ENCODE results near the gene PTPRN2. TPM values are rescaled to one million over a fixed set of nuclear protein-coding genes. Genes with fewer than 3 reads are reported as not detected.
"Not testable (repeated sequence)": the region's sequence is repeated elsewhere in the genome, so short reads cannot be mapped to it uniquely, and the experiment has no call there.

Gene PTPRN2
- total RNA-seq, 1 experiment from 2014 or later, result 3.8 TPM

DNA sequence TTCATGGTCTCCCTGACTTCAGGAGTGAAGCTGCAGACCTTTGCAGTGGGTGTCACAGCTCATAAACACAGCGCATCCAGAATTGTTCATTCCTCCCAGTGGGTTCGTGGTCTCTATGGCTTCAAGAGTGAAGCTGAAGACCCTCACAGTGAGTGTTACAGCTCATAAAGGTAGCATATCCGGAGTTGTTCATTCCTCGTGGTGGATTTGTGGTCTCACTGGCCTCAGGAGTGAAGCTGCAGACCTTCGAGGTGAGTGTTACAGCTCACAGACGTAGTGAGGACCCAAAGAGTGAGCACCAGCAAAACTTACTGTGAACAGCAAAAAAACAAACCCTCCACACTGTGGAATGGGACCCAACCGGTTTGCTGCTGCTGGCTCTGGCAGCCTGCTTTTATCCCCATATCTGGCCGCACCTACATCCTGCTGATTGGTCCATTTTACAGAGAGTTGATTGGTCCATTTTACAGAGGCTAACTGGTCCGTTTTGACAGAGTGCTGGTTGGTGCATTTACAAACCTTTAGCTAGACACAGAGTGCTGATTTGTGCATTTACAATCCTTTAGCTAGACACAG is 308.8 kb downstream of the PTPRN2 start:
- Histone ChIP-seq H3K36me3 (no peaks in the 10 kb centered on the region), H3K9me3 (replicated peaks) (no peaks in the 10 kb centered on the region), H3K27ac (no peak overlapping the region), H3K4me1 (no peaks in the 10 kb centered on the region), H3K27me3 (peaks cover 15% of the 10 kb centered on the region), H3K4me3 (no peak overlapping the region)
- no peak for DNase-seq

DNA sequence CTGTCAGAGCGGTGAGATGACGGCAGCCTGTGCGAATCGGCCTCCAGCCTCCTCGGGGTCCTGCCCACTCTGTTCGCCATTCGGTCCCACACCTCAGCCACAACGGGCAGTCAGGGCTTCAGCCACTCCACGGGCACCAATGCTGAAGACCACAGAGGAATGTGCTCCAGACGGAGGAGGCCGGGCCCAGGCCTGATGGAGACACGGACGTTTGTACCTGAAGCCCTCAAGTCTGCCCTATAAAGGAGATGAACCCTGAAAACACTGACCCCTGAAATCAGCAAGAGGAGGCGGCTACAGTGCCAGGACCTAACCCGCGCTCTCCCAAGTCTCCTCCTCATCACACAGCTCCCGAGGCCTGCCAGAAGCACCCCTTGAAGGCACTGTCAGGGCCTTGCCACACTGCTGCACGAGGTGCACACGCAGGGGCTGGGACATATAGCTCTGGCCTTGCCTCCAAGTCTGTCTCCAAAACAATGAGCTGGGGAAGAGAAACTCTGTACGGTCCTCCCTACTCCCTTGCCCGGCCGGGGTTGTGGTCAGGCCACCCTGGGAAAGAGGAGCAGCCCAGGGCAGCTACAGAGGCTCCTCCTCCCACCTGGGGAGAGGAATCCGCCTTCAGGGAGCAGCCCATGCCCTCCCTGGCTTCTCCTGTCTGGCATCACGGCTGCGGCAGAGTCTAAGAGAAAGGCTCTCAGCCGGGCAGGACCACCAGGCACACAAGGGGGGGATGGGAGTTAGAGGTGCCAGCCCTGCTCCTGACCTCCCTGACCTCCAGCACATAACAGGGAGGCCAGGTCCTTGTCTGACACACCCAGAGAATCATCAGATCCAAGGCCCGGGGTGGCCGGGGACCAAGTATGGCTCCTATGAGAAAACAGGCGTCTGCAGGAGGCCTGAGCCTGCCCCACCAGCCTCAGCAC is 310.1 kb downstream of the PTPRN2 start:
- no peak overlapping the region for H3K4me3 ChIP-seq
- H3K9me3 ChIP-seq (replicated peaks), result no peaks in the 10 kb centered on the region
- no peak for DNase-seq
- no peaks in the 10 kb centered on the region for H3K36me3 ChIP-seq
- H3K27ac ChIP-seq, result no peak overlapping the region
- peaks cover 12% of the 10 kb centered on the region; the same call in 1 of the 2 replicates for H3K27me3 ChIP-seq
- H3K4me1 ChIP-seq, result no peaks in the 10 kb centered on the region

DNA sequence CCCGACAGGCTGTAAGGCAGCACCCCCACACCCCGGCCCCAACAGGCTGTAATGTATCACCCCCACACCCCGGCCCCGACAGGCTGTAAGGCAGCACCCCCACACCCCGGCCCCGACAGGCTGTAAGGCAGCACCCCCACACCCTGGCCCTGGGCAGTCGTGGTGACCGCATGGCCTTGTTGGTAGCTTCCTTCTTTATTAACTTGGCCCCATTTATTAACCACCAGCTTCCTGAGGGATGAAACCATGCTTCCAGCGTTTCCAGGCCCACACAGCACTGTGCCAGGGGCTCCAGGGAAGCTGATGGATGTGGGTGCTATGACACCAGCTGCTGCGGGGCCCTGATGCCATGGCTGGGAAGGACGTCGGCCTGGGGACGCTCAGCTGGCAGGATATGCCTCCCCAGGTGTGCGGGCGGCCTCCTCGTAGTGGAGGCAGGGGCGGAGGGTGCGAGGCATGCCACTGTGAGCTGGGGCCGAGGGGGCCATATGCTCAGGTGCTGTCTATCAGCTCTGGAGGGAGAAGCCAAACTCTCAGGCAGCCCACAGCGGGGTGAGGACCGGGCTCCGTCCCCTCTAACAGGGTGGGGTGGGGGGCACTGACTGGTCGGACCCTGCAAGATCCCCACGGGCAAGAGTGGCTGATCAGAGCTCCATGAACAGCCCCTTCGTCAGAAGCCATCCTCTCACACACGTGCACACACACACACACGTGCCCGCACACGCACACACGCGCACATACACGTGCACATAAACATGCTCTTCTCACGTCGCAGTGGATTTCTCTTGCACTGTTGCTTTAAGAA is 311.0 kb downstream of the PTPRN2 start:
- H3K9me3 ChIP-seq (replicated peaks), result no peaks in the 10 kb centered on the region

DNA sequence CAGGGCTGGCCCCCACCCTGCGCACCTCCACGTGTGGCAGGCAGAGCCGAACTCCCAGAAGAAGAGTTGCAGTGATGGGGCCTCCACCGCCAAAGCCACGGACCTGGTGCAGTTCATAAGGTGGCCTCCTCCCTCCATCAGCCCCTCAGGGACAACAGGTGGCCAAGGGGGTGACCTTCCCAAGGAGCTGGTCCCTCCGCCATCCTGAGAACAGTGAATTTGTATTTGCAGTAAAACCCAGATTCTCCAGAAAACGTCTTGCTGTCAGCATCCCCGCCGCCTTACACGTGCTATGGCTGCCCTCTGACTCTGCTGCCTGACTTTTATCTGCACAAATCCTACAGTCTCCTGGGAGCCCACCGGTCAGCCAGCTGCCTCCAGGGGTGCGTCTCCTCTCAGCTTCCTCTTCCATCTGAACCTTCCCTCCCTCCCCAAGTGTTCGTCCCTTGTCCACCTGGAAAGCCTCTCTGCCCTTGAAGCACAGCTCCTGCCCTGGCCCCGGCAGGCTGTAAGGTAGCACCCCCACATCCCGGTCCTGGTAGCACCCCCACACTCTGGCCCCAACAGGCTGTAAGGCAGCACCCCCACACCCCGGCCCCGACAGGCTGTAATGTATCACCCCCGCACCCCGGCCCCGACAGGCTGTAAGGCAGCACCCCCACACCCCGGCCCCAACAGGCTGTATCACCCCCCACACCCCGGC is 311.8 kb downstream of the PTPRN2 start:
- Histone ChIP-seq H3K36me3 (no peaks in the 10 kb centered on the region), H3K9me3 (replicated peaks) (no peaks in the 10 kb centered on the region), H3K27ac (no peak overlapping the region), H3K27me3 (peaks cover 6% of the 10 kb centered on the region; the same call in 1 of the 2 replicates), H3K4me3 (no peak overlapping the region), H3K4me1 (no peaks in the 10 kb centered on the region)
- DNase-seq, result no peak

More for the DNA sequence above, 311.0 kb downstream of the PTPRN2 start:
- Histone ChIP-seq H3K36me3 (no peaks in the 10 kb centered on the region), H3K4me1 (no peaks in the 10 kb centered on the region), H3K27me3 (peaks cover 12% of the 10 kb centered on the region; the same call in 1 of the 2 replicates), H3K27ac (no peak overlapping the region), H3K4me3 (no peak overlapping the region)
- DNase-seq, result no peak

DNA sequence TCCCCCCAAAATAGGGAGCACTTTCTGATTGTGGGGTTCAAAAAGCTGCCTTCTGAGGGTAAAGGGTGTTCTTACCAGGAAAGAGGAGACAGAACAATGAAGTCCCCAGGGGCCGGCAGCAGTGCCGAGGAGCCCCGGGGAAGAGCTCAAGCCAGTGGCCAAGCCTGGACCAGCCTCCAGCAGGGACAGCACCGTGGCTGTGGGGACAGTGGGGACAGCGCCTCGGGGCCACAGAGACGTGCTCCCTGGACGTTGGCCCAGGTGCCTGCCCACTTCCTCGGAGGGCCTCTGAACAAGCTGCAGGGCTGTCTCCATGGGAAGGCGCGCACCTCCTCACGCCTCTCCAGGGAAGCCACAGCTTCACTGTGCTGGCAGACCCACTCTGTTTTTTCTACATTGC is 312.6 kb downstream of the PTPRN2 start:
- H3K4me3 ChIP-seq, result no peak overlapping the region
- no peaks in the 10 kb centered on the region for H3K36me3 ChIP-seq
- H3K27me3 ChIP-seq, result peaks cover 5% of the 10 kb centered on the region; the same call in 1 of the 2 replicates
- H3K4me1 ChIP-seq, result no peaks in the 10 kb centered on the region
- no peak for DNase-seq
- no peak overlapping the region for H3K27ac ChIP-seq
- H3K9me3 ChIP-seq (replicated peaks), result no peaks in the 10 kb centered on the region

DNA sequence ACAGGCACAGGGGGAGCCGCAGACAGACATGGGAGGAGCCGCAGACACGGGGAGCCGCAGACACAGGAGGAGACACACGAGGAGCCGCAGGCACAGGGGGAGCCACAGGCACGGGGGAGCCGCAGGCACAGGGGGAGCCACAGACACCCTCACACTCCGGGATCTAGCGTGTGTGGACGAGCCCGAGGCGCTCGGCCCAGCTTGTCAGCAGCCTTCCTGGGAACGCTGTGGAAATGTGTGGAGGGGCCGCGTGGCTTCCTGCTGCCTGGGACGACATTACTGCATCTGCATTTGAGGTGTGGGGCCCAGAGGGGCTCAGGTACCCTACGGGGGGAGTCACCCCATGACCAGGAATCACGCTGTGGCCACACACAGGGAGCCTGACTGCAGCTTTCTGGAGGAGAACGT is 313.2 kb downstream of the PTPRN2 start:
- no peaks in the 10 kb centered on the region for H3K36me3 ChIP-seq
- no peak for DNase-seq
- H3K27ac ChIP-seq, result no peak overlapping the region
- no peaks in the 10 kb centered on the region for H3K4me1 ChIP-seq
- no peak overlapping the region for H3K4me3 ChIP-seq
- peaks cover 5% of the 10 kb centered on the region; the same call in 1 of the 2 replicates for H3K27me3 ChIP-seq
- H3K9me3 ChIP-seq (replicated peaks), result no peaks in the 10 kb centered on the region

DNA sequence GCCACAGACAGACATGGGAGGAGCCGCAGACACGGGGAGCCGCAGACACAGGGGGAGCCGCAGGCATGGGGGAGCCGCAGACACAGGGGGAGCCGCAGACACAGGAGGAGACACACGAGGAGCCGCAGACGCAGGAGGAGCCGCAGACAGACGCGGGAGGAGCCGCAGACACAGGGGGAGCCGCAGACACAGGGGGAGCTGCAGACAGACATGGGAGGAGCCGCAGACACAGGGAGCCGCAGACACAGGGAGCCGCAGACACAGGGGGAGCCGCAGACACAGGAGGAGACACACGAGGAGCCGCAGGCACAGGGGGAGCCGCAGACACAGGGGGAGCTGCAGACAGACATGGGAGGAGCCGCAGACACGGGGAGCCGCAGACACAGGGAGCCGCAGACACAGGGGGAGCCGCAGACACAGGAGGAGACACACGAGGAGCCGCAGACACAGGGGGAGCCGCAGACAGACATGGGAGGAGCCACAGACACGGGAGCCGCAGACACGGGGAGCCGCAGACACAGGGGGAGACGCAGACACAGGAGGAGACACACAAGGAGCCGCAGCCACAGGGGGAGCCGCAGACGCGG is 313.8 kb downstream of the PTPRN2 start:
- H3K4me3 ChIP-seq; H3K4me1 ChIP-seq; H3K27ac ChIP-seq; DNase-seq; H3K9me3 ChIP-seq (replicated peaks); H3K27me3 ChIP-seq; H3K36me3 ChIP-seq: not testable (repeated sequence)

DNA sequence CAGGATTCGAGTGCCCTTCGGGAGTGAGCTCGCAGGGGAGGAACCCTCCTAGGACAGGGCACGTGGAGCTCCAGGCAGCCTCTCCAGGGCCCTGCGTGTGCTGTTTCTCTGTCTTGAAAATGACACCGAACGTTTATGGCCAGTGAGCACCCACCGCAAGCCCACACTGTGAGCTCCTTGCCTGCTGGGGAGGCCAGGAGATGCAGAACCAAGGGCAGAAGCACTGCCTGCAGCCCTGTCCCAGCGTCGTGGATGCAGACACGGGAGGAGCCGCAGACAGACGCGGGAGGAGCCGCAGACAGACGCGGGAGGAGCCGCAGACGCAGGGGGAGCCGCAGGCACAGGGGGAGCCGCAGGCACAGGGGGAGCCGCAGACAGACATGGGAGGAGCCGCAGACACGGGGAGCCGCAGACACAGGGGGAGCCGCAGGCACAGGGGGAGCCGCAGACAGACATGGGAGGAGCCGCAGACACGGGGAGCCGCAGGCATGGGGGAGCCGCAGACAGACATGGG is 314.4 kb downstream of the PTPRN2 start:
- Histone ChIP-seq H3K36me3 (no peaks in the 10 kb centered on the region), H3K27ac (no peak overlapping the region)

DNA sequence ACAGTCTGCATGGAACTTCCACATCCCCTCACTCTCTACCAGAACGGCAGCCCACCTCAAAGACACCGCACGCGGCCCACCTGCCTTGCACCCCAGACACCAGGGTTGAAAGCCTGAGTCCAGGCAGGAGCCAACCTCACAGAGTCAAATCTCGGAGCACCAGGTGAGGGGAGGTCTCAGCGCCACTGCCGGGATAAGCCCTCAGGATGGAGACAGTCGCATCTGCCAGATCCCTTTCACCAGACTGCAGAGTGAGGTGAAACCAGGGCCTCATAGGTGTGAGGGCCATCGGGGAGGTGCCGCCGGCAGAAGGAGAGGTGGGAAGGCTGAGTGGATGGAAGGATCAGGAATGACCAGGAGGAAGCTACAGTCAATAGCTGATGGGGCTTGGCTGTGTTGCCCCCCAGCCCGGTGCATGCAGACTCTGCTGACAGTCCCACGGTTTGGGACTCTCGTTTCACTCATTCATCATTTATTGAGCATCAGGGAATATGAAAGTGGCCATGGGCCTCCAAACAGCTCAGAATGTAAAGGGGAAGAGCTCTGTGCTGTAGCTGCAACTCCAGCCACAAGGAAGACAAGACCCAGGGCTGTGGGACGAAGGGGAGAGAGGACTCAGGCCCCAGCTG is 315.0 kb downstream of the PTPRN2 start:
- H3K4me1 ChIP-seq, result no peaks in the 10 kb centered on the region
- H3K27ac ChIP-seq, result no peak overlapping the region
- H3K9me3 ChIP-seq (replicated peaks), result no peaks in the 10 kb centered on the region
- no peak overlapping the region for H3K4me3 ChIP-seq
- peaks cover 5% of the 10 kb centered on the region; the same call in 1 of the 2 replicates for H3K27me3 ChIP-seq
- H3K36me3 ChIP-seq, result no peaks in the 10 kb centered on the region
- no peak for DNase-seq

More for the DNA sequence above, 314.4 kb downstream of the PTPRN2 start:
- Histone ChIP-seq H3K27me3 (peaks cover 5% of the 10 kb centered on the region; the same call in 1 of the 2 replicates), H3K4me1 (no peaks in the 10 kb centered on the region), H3K9me3 (replicated peaks) (no peaks in the 10 kb centered on the region), H3K4me3 (no peak overlapping the region)
- DNase-seq, result no peak

DNA sequence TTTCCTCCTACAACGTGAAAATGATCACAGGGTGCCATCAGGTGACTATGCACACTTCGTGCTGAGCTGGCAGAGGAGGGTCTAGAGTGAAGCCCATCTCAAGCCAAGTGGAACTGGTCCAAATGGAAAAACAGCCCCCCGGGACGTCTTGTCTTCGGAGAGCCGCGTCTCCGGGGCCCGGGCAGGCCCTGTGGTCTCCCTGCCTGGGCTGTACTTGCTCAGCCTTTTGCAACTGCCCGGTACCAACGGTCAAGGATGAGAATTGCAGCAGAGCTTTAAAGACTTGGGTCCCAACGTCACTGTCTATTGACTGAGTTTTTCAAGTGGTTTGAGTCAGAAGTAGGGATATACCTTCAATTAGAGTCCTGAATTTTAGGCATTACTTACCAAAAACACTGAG is 315.5 kb downstream of the PTPRN2 start:
- no peaks in the 10 kb centered on the region for H3K4me1 ChIP-seq

DNA sequence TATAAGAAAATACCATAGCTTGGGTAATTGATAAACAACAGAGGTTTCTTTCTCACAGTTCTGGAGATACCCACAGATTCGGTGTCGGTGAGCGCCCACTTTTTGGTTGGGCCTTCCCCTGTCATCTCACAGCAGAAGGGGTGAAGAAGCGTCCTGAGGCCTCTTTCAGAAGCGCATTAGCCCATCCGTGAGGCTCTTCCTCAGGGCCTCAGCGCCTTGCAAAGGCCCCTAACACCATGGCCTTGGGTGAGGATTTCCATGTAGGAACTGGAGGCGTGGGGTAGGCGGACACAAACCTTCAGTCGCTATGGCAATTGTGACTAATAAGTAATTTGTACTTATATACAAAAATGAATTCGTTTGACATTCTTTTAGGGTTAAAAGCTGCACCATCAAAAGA is 316.0 kb downstream of the PTPRN2 start:
- Histone ChIP-seq H3K4me1 (no peaks in the 10 kb centered on the region), H3K9me3 (replicated peaks) (no peaks in the 10 kb centered on the region), H3K36me3 (no peaks in the 10 kb centered on the region), H3K27ac (no peak overlapping the region), H3K4me3 (no peak overlapping the region), H3K27me3 (no peaks in the 10 kb centered on the region; the same call in 1 of the 2 replicates)
- DNase-seq, result no peak

More for the DNA sequence above, 315.5 kb downstream of the PTPRN2 start:
- peaks cover under 1% of the 10 kb centered on the region; the same call in 1 of the 2 replicates for H3K27me3 ChIP-seq
- H3K4me3 ChIP-seq, result no peak overlapping the region
- H3K9me3 ChIP-seq (replicated peaks), result no peaks in the 10 kb centered on the region
- no peak overlapping the region for H3K27ac ChIP-seq
- DNase-seq, result no peak
- no peaks in the 10 kb centered on the region for H3K36me3 ChIP-seq

DNA sequence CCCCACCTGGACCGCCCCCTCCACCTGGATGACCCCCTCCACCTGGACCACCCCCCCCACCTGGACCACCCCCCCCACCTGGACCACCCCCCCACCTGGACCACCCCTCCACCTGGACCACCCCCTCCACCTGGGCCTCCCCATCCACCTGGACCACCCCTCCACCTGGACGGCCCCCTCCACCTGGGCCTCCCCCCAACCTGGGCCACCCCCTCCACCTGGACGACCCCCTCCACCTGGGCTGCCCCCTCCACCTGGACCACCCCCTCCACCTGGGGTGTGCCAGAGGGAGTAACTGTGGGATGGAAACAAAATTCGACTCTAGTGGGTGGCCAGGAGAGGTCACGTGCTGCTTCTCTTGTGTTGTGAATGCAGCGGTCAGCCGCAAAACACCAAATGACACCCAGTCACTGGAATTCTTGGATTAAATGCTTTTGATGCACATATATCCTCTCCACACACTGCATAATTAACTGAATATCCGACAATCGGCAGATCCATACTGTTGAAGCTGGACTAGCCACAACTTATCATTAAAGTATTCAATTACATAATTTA is 316.7 kb downstream of the PTPRN2 start:
- no peak for DNase-seq
- Histone ChIP-seq H3K9me3 (replicated peaks) (no peaks in the 10 kb centered on the region), H3K27me3 (no peaks in the 10 kb centered on the region; the same call in 1 of the 2 replicates), H3K4me1 (no peaks in the 10 kb centered on the region), H3K27ac (no peak overlapping the region), H3K36me3 (no peaks in the 10 kb centered on the region), H3K4me3 (no peak overlapping the region)

DNA sequence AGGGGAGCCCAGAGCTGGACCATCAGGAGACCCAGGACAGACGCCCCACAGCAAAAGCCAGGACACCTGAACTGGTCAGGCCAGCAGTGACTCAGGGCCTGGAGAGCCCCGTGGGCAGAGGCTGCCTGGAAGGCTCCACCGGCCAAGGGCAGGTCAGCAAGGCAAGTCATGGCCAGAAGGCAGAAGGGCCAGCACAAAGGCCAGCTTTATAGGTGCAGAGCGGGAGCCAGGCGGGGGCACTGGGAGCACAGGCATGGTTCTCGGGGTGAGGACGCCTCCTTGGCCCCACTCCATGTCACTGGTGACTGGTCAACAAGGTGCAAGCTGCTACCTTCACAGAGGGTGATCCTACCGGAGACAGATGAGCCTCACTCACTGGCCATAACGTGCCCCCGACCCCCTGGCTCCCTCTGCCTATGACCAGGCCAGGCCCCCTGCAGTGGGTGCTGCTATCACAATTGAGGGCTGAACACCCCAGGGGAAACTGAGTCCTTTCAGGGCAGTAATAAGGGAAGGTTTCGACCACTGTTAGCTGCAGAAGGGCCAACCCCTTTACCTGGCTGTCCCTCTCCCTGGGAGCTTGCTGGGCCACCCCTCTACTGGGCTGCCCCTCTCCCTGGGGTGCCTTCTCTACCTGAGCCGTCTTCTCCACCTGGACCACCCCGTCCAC is 317.4 kb downstream of the PTPRN2 start:
- no peaks in the 10 kb centered on the region for H3K9me3 ChIP-seq (replicated peaks)
- no peak overlapping the region for H3K27ac ChIP-seq
- no peaks in the 10 kb centered on the region; the same call in 1 of the 2 replicates for H3K27me3 ChIP-seq
- no peak overlapping the region for H3K4me3 ChIP-seq
- no peaks in the 10 kb centered on the region for H3K4me1 ChIP-seq
- H3K36me3 ChIP-seq, result no peaks in the 10 kb centered on the region
- no peak for DNase-seq
